ENCODE measurements around the gene PPIF.

PPIF gene

DNA sequence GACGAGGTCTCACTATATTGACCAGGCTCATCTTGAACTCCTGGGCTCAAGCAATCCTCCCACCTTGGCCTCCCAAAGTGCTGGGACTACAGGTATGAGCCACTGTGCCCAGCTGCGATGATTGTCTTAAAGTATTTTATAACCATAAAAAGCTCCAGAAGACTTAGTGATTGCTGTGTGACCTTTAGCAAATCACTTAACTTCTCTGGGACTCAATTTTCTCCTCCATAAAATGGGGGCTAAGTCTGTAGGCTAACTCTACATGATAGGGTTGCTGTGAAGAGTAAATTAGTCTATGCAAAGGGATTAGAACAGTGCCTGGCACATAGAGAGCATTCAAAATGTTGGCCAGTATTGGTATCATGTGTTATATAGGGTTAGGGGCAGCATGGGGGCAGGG is 42.8 kb downstream of the PPIF start:
- no peak for DNase-seq

DNA sequence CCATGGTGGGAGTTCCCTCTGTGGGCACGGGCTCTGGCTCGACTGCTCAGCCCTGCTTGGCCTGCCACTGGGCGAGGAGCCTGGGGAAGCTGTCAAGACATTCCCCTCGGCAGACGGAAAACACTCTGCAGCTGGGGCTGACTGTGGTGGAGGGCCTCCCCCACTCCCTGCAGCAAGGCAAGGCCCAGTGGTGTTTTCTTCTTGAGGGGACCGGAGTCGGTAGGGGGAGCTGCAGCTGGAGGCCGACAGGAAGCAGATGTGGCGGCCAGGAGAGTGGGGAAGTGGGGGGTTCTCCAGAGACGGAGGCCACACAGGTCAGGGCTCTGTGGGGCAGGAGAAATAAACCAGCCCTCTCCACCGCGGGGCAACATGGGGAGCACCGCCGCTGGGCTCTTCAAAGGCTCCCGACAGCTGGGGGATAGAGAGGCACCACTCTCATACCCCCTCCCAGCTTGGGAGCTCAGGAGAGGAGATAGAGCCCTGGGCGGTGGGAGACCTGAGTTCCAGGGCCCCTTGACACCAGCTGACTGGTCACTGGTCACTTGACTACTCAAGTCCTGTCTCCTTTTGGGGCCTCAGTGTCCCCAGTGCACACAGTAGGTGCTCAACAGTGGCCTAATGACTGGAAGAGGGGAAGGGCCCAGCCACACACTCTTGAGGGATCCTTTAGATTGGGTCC is 43.4 kb downstream of the PPIF start:
- no peak for DNase-seq

DNA sequence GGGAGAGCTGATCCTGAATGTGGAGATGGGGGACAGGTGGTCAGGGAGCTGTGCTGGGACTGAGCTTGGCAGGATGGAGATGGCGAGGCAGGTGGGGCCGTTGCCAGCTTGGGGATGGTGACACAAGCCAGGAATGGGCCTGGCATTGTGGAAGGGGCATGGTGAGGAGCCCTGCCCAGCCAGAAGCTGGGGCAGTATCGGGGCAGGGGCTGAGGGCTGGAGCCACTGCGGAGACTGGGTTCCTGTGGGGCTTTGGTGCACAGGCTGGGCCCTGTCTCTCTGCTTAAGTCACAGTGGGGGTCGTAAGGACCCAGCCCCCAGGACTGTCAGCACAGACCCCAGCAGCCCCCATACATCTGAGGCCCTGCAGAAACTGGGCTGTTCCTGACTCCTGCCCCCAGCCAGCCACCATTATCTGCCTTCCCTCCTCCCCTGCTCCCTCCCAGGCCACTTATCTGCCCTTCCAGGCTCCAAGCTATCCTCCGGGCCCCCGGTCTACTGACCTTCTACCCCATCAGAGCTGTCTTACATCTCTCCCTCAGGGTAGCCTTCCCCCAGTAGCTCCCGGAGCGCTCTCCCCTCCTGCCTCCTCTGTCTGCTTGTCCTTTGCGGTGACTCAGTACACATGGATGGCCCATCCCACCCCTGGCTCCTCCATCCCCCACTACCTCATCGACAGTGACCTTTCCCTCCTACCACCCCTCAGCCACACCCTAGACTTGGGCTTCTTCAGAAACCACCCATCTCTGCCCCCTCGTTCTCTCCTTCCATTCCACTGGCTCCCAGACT is 44.2 kb downstream of the PPIF start:
- no peak for DNase-seq

DNA sequence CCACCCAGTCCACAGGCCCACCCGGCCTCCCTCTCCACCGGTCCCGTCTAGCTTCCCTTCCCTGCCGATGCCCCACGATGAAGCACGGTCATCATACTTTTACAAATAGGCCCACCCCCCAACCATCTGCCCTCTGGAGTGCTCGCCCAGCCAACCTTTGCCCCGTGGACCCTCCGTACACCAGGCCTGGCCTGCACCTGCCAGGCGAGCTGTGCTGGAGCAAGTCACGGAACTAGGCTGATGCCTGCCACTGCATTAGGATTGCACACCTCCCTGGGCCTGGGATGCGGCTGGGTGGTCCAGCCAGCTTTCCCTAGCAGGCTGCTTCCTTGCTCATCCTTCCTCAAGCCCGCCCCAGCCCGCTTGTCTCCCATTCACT is 44.7 kb downstream of the PPIF start:
- DNase-seq, result no peak

DNA sequence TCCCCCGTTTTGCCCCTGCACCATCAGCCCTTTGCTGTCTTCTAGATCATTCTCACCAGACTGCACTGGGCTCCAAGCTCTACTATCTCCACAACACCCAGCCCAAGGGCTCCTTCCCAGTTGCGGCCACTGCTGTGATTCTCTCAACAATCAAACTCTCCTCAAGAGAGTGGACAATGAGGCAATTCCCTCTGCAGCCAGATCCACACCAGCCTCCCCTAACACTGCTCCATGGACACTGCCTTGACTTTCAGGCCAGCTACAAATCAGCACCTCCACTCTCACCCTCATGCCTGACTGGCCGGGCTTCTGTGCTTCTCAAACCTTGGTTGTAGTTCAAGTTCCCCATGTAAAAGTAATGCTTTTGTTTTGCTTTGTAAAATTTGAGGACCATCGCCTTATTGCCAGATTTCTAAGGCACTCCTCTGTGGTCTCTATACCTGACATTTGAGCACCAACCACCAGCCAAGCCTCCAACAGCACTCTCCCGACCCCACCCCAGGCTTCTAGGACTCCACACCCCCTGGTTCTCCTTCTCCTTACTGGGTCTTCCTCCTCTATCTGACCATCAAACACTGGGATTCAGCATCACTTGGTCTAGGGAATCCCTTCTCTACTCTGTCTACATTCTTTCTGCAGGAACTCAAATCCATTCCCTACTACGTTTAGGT is 45.4 kb downstream of the PPIF start:
- no peak for DNase-seq

DNA sequence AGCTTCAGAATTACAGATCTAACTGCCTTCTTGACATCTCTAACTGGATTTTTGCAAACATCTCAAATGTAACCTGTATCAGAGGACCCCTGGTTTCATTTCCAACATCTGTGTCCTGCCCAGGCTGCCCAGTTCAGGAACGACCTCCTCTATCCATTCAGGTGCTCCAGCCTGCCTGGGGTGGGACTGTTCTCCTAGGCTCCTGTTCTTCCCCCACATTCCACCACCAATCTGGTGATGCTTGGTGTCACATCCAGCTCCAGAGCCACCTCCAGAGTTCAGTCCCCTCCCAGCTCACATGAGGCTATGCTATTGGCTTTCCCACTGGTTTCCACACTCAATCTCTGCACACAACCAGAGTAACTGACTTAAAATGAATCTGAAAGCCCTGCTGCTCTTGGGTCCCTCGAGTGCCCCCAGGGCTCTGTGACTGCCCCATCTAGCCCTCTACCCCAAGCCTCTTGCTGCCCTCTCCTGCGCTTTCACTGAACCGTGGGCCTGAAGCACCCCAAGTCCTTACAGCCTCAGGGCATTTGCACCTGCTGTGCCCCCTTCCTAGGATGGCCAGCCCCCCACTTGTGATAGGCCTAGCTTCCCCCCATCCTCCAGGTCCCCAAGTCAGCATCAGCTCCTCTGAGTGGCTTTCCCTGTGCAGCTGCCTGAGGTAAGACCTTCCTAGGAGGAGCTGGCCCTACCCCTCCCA is 46.1 kb downstream of the PPIF start:
- no peak for DNase-seq

DNA sequence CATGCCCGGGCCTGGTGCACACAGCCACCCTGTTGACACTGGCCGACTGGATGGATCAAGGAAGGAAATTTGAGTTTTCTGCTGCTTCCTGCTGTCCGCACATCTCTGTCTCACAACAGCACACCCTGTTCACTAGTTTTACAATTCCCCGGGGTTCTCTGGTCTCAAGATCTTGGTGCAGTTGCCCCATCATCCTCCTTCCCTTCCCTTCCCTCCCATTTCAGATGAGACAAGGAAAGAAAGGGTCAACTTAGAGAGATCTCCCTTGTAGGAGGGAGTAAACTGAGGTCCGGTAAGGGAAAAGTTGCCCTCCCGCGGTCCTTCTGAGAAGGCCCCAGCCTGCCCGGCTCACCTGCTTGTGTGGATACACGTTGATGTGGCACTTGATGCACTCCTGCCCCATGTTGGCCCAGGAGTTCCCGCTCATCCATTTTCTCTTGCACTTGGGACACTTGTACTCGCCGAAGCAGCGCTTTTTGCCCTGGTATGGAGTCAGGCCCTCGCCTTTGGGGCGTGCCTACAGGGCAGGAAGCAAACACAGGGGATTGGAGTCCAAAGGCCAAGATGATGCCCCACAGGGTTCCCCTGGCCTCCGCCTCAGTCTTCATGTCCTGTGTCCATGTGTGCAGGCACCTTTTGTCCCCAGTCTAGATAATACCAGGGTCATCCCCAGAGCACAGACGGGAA is 46.8 kb downstream of the PPIF start:
- no peak for DNase-seq

DNA sequence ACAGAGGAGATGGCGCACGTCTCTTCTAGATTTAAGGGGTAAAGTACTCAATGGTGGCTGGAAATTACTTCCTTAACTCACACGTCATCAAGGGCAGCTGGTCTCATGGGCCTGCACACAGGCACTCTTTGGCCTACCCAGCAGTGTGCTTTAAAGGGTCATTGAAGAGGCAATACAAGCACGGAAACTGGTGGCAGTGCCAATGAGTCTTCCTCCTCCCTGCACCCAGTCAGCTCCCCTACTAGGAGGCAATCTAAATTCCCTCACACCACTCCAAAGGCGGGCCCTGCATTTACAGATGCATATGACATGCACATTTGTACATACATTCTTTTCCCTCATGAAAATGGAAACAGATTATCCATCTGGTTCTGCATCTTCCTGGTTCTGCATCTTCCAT is 47.4 kb downstream of the PPIF start:
- DNase-seq, result no peak

DNA sequence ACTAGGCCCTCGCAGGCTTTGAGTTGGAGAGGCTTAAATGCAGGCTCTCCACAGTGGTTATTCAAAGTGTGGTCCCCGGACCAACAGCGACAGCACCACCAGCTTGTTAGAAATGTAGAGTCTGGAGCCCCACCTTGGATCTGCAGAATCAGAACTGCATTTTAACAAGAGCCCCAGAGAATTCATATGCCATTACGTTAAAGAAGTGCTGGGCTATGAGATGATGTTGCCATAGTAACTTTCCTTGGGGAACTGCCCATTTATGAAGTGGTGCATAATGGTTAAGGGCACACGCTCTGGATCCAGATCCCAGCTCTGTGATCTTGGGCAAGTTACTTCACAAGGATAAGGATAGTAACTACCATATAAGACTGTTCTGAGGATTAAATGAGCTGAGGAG is 49.3 kb downstream of the PPIF start:
- no peak for DNase-seq

DNA sequence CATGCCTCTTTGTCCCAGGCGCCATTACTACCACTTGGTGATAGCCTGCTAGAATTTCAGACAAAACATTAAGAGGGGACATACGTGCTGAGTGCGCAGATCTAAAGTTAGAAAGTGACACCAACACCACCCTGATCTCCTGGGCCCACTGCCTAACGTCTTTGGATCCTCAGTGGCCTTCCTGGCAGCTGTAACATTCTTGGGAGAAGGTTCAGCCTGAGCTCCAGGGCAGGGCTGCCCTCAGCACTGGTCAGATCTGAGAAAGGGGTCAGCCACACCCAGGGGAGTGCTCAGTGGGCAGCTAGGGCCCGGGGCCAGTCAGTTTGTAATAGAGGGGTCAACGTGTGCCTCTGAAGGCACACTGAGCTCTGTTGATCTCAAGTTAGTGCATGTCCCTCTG is 49.8 kb downstream of the PPIF start:
- DNase-seq, result no peak

DNA sequence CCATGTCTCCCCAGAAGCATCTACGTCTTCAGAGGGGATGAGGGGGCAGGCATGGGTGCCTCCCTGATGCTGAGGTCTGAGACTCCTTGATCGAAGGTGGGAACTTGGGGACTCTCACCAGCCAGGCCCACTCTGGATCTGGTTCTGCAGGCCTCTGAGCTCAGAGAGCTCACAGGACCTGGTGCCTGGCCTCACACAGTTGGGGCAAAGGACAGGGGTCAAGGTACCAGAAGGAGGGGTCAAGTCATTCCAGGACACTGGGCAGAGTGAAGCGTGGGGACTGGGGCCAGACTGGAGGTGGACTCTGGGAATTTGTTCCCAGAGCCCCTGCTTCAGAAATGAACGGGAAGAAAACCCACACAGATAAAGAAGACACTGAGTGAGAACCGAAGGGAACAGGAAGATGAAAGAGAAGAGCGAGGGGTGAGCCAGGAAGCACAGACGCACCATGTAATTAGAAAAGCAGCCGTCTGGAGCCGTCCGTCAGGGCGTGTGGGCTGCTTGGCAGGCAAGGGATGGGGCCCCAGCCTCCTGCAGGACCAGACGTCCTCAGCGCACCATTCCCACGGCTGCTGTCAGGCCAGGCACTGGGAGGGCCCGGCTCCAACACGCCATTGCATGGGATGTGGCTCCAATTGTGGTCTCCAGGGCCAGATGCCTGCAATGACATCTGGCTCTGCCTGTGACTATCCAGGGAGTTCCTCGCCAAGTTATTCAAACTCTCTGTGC is 50.5 kb downstream of the PPIF start:
- no peak for DNase-seq

DNA sequence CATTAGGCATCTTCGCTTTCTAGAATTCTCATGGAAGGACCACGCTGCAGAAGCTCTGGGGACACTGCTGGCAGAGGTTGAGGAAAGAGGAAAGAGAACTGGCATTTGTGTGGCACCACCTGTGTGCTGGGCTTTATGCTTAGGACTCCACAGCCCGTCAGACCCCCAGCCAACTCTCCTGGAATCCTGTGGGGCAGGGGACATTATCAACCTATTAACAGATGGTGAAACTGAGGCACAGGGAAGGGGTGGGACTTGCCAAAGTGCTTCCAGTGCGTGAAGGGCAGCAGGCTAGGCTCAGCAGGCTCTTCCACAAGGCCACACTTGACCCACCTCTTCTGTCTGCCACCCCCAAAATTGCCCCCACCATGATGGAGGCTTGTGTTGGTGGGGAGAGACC is 51.4 kb downstream of the PPIF start:
- no peak for DNase-seq

DNA sequence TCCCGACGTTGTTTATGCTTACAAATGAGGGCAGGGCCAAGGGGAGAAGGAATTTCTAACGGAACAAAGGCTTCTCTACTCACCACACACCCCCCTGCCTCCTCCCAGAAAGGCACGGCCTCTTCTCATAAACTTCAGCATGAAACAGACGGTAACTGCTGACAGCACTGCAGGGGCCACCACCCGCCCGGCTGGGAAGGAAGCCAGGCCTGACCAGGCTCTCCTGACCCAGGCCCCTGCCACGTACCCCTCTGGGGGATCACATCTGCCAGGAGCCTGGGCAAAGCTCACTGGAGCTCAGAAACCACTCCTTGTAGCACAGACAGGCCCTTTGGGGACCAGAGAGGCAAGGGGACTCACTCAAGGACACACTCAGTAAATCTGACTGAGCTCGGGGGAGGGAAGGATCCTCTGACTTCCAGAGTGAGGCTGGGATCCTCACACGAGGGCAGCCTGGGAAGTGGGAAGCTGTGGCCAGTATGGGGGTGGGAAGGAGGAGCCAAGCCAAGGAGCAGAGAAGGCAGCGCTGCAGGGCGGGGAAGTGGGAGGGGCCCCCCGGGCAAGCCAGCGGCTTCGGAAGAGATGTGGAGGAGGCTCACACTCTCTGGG is 52.1 kb downstream of the PPIF start:
- no peak for DNase-seq

DNA sequence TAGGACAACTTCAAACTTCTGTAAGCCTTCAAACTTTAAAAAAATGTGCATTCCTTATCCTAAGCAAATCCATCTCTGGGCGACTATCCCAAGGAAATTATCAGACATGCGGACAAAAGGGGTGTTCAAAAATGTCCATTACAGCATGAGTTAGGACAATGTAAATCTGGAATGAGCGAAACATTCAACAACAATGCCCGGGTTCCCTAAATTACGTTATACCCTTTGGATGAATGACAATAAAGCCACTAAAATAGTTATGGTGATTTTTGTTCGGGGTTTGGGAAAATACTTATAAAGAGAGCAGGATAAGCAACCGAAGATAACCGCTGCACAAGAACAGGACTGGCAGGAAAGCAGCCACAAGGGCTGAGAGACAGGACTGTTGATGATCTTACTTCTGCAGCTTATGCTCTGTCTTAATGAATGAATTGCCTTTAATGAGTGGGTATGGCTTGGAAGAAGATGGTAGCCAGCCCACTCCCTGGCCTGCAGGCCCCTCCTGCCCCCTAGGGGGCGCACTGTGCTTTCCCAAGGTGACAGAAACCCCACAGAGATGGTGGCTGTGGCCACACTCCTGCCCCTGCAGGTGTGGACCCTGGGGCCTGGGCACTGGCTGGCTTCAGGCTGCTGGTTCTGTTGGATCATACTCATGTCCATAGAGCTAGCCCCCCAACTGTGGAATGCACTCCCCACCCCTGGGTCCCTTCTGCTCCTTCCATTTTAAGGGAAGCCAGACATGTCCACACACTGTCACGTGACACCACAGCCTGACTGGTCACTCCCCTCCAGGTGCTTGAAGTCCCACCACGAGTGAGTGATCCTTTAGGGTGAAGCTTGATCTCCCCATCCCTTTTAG is 53.1 kb downstream of the PPIF start:
- no peak for DNase-seq

DNA sequence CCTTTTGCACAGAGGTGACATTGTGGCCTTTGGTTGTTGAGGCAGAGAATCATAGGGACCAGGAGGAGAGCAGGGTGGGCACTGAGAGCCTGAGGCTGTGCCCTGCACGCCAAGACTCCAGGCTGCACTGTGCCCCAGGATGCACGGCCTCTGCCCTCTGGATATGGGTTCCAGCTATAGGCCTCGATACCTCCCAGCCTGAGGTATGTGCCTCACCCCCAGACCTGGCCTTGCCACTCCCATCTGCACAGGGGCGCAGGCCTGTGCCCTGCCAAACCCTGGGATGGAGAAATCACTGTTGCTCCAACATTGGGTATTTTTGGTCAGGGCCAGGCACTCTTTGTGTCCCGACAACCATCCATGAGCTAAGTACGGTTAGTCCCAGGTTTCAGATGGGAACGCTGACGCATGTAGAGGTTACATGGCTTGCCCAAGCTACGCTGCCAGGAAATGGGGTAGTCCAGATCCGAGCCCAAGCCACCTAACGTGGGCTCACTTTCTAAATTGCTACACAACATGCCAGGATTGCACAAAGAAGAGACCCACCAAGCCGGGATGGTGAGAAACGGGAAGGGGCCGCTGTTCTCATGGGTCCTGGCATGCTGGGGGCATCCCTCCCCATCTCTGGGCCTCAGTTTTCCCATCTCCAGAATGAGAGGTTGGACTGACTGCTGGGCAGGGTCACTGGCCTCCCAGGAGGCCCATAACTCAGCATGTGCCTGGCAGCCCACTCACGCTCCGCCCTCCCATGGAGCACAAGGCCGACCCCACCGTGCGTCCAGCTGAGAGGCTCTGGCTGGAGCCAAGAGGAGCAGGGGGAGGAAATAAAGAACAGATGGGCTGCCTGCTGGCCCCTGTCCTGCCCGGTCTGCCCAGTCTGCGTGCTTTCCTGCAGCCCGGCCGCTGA is 54.0 kb downstream of the PPIF start:
- DNase-seq, result no peak

DNA sequence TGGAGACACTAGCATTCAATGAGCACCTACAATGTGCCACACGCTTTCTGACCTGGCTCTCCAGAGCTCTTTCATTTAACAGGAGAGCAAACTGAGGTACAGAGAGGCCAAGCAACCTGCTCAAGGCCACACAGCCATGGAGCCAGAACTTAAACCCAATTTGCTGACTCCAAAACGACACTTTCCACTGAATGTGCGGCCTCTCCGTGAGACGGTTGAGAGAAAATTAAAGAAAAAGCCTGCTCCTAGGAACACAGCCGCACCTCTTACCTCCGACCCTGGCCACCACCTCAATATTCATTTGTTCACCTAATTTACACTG is 55.3 kb downstream of the PPIF start:
- DNase-seq, result no peak

DNA sequence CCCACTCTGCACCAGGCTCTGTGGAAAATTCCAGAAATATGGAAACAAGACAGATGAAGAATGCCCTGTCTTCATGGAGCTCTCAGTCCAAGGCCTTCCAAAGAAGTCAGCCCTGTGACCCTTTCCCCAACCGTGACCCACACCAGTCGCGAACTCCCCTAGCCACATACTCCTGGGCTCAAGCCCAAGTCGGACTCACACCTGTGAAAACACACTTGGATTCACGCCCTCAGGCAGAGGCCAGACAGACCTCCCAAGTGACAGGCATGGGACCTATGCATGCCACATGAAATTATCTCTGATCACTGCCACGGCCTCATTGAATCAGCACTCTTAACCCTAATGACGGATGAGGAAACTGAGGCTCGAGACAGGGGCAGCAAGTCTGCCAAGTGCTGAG is 55.7 kb downstream of the PPIF start:
- DNase-seq, result no peak

DNA sequence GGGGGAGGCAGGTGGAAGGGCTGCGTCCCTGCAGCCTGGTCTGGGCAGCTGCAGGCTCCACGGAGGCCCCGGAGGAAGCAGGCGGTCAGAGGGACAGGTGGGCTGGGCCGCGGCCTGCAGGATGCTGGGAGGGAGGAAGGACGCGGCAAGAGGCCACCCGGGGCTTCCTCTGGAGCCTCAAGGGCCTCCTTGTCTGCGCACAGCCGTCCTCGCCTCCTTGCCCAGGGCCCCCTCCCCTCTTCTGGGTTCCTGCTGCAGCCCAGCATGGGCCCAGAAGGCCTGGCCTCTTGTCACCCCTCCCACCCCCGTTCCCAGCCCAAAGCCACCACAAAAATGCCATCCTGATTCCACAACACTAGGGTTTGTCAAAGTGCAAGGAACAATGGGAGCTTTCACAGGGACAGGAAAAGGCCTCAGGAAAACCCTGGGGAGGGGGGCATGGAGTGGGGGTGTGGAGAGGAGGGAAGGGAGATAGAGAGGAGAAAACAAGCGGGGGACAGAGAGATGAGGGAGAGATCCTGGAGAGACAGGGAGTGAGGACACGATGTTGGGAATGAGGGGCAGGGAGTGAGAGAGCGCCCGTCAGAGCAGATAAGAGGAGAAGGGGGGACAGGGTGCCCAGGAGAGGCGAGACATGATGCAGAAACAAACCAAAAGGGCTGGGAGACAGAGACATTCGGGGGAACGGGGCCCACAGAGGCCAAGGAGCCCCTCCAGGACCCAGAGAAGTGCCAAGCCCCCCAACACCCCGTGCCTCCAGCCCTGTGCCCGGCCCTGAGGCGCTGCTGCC is 56.4 kb downstream of the PPIF start:
- DNase-seq, result no peak

DNA sequence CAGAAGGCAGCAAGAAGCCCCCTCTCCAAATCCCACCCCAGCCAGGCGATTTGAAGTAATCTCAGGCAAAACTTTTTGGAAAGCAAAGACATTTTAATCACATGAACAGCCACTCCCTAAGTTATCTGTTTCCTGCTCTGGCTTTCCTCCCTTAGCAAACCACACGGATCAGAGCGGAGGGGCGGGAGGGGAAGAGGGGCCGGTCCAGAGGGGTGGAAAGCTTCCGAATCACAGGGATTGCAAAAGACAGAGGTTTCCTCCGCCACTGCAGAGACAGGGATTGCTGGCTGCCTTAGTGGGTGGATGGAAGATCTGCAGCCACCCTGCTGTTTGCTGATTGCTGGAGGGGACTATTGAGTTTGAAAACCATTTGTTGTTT is 57.0 kb downstream of the PPIF start:
- DNase-seq, result no peak

Measured in NCI-H1092 (cell line).